BLaER1 (cell line): ENCODE measurements around the gene TCF12.

Experiments used
- H3K27ac ChIP-seq: shearing (Covaris generic); formaldehyde crosslinking; 2 replicates; pipeline ENCODE4 v1.8.1; 2022
- H3K27me3 ChIP-seq: shearing (Covaris generic); formaldehyde crosslinking; 2 replicates; pipeline ENCODE4 v1.8.1; 2022
- H3K36me3 ChIP-seq: shearing (Covaris generic); formaldehyde crosslinking; 2 replicates; pipeline ENCODE4 v1.8.1; 2022
- H3K4me1 ChIP-seq: shearing (Covaris generic); formaldehyde crosslinking; 2 replicates; pipeline ENCODE4 v1.8.1; 2022
- H3K4me2 ChIP-seq: shearing (Covaris generic); formaldehyde crosslinking; 2 replicates; pipeline ENCODE4 v1.8.1; 2022
- H3K4me3 ChIP-seq: shearing (Covaris generic); formaldehyde crosslinking; 2 replicates; pipeline ENCODE4 v1.8.1; 2022
- H3K9ac ChIP-seq: shearing (Covaris generic); formaldehyde crosslinking; 2 replicates; pipeline ENCODE4 v1.8.1; 2022
- H3K9me3 ChIP-seq: shearing (Covaris generic); formaldehyde crosslinking; 2 replicates; pipeline ENCODE4 v1.8.1; 2022
- H4K20me1 ChIP-seq: shearing (Covaris generic); formaldehyde crosslinking; 2 replicates; pipeline ENCODE4 v1.8.1; 2022
- Cebpa-rat ChIP-seq: shearing (Covaris generic); IDR thresholded peaks from 2 replicates; pipeline ENCODE4 v1.8.1; 2022

The TCF12 gene

GRCh38 chr15:57183614-57184344 is 265.3 kb downstream of the TCF12 start:
- H3K9me3 ChIP-seq, result peaks cover 18% of the 10 kb centered on the region
- no peaks in the 10 kb centered on the region for H4K20me1 ChIP-seq
- H3K36me3 ChIP-seq, result peaks cover 46% of the 10 kb centered on the region
- no peak for TF ChIP-seq Cebpa-rat
- H3K27ac ChIP-seq, result no peak overlapping the region
- H3K4me3 ChIP-seq, result no peak overlapping the region
- H3K4me1 ChIP-seq, result 0 out of 2 replicates have a peak, but pooled peaks cover 7% of the 10 kb centered on the region
- no peak overlapping the region for H3K9ac ChIP-seq
- H3K27me3 ChIP-seq, result no peaks in the 10 kb centered on the region
- no peak overlapping the region for H3K4me2 ChIP-seq

GRCh38 chr15:57184502-57184901 is 266.1 kb downstream of the TCF12 start:
- Histone ChIP-seq H3K27me3 (no peaks in the 10 kb centered on the region), H3K9ac (no peak overlapping the region), H3K4me3 (no peak overlapping the region), H3K27ac (no peak overlapping the region), H3K36me3 (peaks cover 41% of the 10 kb centered on the region), H4K20me1 (no peaks in the 10 kb centered on the region), H3K4me2 (no peak overlapping the region), H3K9me3 (peaks cover 18% of the 10 kb centered on the region), H3K4me1 (0 out of 2 replicates have a peak, but pooled peaks cover 7% of the 10 kb centered on the region)
- TF ChIP-seq Cebpa-rat, result no peak

- H3K9me3 ChIP-seq, result peaks cover 18% of the 10 kb centered on the region
- 0 out of 2 replicates have a peak, but pooled peaks cover 7% of the 10 kb centered on the region for H3K4me1 ChIP-seq
- peaks cover 41% of the 10 kb centered on the region for H3K36me3 ChIP-seq
- no peak overlapping the region for H3K9ac ChIP-seq
- no peaks in the 10 kb centered on the region for H3K27me3 ChIP-seq
- H4K20me1 ChIP-seq, result no peaks in the 10 kb centered on the region
- H3K4me3 ChIP-seq, result no peak overlapping the region
- TF ChIP-seq Cebpa-rat, result no peak
- H3K4me2 ChIP-seq, result no peak overlapping the region
- no peak overlapping the region for H3K27ac ChIP-seq
Observed at GRCh38 chr15:57185507-57186074, 267.1 kb downstream of the TCF12 start.

- Histone ChIP-seq H3K4me3 (no peak overlapping the region), H3K9me3 (peaks cover 18% of the 10 kb centered on the region), H3K4me1 (peaks cover 19% of the 10 kb centered on the region), H3K27me3 (no peaks in the 10 kb centered on the region), H3K4me2 (no peak overlapping the region), H3K27ac (no peak overlapping the region), H4K20me1 (peaks cover 9% of the 10 kb centered on the region; the same call in 1 of the 2 replicates), H3K9ac (no peak overlapping the region), H3K36me3 (peaks cover 59% of the 10 kb centered on the region)
- TF ChIP-seq Cebpa-rat, result no peak
Observed at GRCh38 chr15:57189466-57189865, 271.0 kb downstream of the TCF12 start.

GRCh38 chr15:57190208-57190607 is 271.8 kb downstream of the TCF12 start:
- H3K9me3 ChIP-seq, result peaks cover 17% of the 10 kb centered on the region
- H3K4me3 ChIP-seq, result no peak overlapping the region
- H4K20me1 ChIP-seq, result peaks cover 9% of the 10 kb centered on the region; the same call in 1 of the 2 replicates
- H3K4me2 ChIP-seq, result no peak overlapping the region
- no peak overlapping the region for H3K27ac ChIP-seq
- no peaks in the 10 kb centered on the region for H3K27me3 ChIP-seq
- H3K36me3 ChIP-seq, result peaks cover 61% of the 10 kb centered on the region
- no peak overlapping the region for H3K9ac ChIP-seq
- peaks cover 19% of the 10 kb centered on the region for H3K4me1 ChIP-seq
- no peak for TF ChIP-seq Cebpa-rat

GRCh38 chr15:57193161-57193560 is 274.7 kb downstream of the TCF12 start:
- Histone ChIP-seq H3K9me3 (no peaks in the 10 kb centered on the region), H3K27ac (no peak overlapping the region), H3K4me1 (peaks cover 19% of the 10 kb centered on the region), H3K4me2 (no peak overlapping the region), H3K9ac (no peak overlapping the region), H3K36me3 (peaks cover 56% of the 10 kb centered on the region), H3K27me3 (no peaks in the 10 kb centered on the region), H3K4me3 (no peak overlapping the region), H4K20me1 (peaks cover 18% of the 10 kb centered on the region)
- TF ChIP-seq Cebpa-rat, result no peak

GRCh38 chr15:57195326-57195725 is 276.9 kb downstream of the TCF12 start:
- H4K20me1 ChIP-seq, result peaks cover 27% of the 10 kb centered on the region
- no peak overlapping the region for H3K4me2 ChIP-seq
- H3K36me3 ChIP-seq, result peaks cover 65% of the 10 kb centered on the region
- no peak overlapping the region for H3K27ac ChIP-seq
- H3K9ac ChIP-seq, result no peak overlapping the region
- peaks cover 19% of the 10 kb centered on the region for H3K4me1 ChIP-seq
- TF ChIP-seq Cebpa-rat, result no peak
- H3K4me3 ChIP-seq, result no peak overlapping the region
- no peaks in the 10 kb centered on the region for H3K9me3 ChIP-seq
- H3K27me3 ChIP-seq, result no peaks in the 10 kb centered on the region

- TF ChIP-seq Cebpa-rat, result no peak
- Histone ChIP-seq H3K4me3 (no peak overlapping the region), H3K9ac (no peak overlapping the region), H3K9me3 (no peaks in the 10 kb centered on the region), H3K27me3 (no peaks in the 10 kb centered on the region), H3K4me1 (peaks cover 8% of the 10 kb centered on the region), H3K27ac (no peak overlapping the region), H3K4me2 (no peak overlapping the region), H3K36me3 (peaks cover 63% of the 10 kb centered on the region), H4K20me1 (peaks cover 41% of the 10 kb centered on the region)
Observed at GRCh38 chr15:57196865-57197264, 278.4 kb downstream of the TCF12 start.

GRCh38 chr15:57198131-57198530 is 279.7 kb downstream of the TCF12 start:
- H3K27me3 ChIP-seq, result no peaks in the 10 kb centered on the region
- no peak overlapping the region for H3K9ac ChIP-seq
- H4K20me1 ChIP-seq, result peaks cover 48% of the 10 kb centered on the region
- H3K4me2 ChIP-seq, result no peak overlapping the region
- peaks cover 61% of the 10 kb centered on the region for H3K36me3 ChIP-seq
- no peaks in the 10 kb centered on the region for H3K4me1 ChIP-seq
- H3K9me3 ChIP-seq, result no peaks in the 10 kb centered on the region
- no peak overlapping the region for H3K4me3 ChIP-seq
- H3K27ac ChIP-seq, result no peak overlapping the region
- no peak for TF ChIP-seq Cebpa-rat

GRCh38 chr15:57198654-57199291 is 280.3 kb downstream of the TCF12 start:
- TF ChIP-seq Cebpa-rat, result no peak
- Histone ChIP-seq H3K4me3 (no peak overlapping the region), H3K27ac (no peak overlapping the region), H3K9me3 (no peaks in the 10 kb centered on the region), H3K27me3 (no peaks in the 10 kb centered on the region), H3K36me3 (peaks cover 61% of the 10 kb centered on the region), H3K9ac (no peak overlapping the region), H3K4me1 (no peaks in the 10 kb centered on the region), H4K20me1 (peaks cover 41% of the 10 kb centered on the region), H3K4me2 (no peak overlapping the region)
